WTC11 (cell line): ENCODE measurements around the gene NDUFB10. TPM values are rescaled to one million over a fixed set of nuclear protein-coding genes. Genes with fewer than 3 reads are reported as not detected.

ENCODE experiments used
- ELF4 ChIP-seq: sonication (generic); formaldehyde crosslinking; IDR thresholded peaks from 2 replicates; pipeline ENCODE4 v1.8.1; 2022; ENCODE audit warnings: low read depth, mild to moderate bottlenecking, moderate library complexity, missing genetic modification reagents
- FOXP1 ChIP-seq: sonication (generic); formaldehyde crosslinking; IDR thresholded peaks from 2 replicates; pipeline ENCODE4 v1.8.0; 2022; ENCODE audit warnings: missing genetic modification reagents, mild to moderate bottlenecking, moderate library complexity, borderline replicate concordance
- GTF2I ChIP-seq: fragments of 250-450 bp; sonication (Bioruptor Pico); conservative IDR thresholded peaks from 2 replicates; pipeline ENCODE4 v1.4.0; 2021; ENCODE audit warnings: mild to moderate bottlenecking
- IRF2 ChIP-seq: sonication (generic); formaldehyde crosslinking; IDR thresholded peaks from 2 replicates; pipeline ENCODE4 v1.8.0; 2022; ENCODE audit warnings: low read depth, missing genetic modification reagents, borderline replicate concordance
- JAZF1 ChIP-seq: fragments of 250-450 bp; sonication (Bioruptor Pico); IDR thresholded peaks from 2 replicates; pipeline ENCODE4 v1.9.0; 2021; ENCODE audit warnings: moderate library complexity, mild to moderate bottlenecking, inconsistent platforms
- JUN ChIP-seq: sonication (generic); formaldehyde crosslinking; IDR thresholded peaks from 2 replicates; pipeline ENCODE4 v1.8.0; 2023; ENCODE audit warnings: mild to moderate bottlenecking, missing genetic modification reagents
- MYBL2 ChIP-seq: sonication (generic); formaldehyde crosslinking; IDR thresholded peaks from 2 replicates; pipeline ENCODE4 v1.8.1; 2023; ENCODE audit warnings: mild to moderate bottlenecking, moderate library complexity, missing genetic modification reagents
- NFATC4 ChIP-seq: fragments of 250-450 bp; sonication (Bioruptor Pico); IDR thresholded peaks from 2 replicates; pipeline ENCODE4 v1.9.0; 2021; ENCODE audit warnings: mild to moderate bottlenecking
- NR2C2 ChIP-seq: sonication (generic); formaldehyde crosslinking; IDR thresholded peaks from 2 replicates; pipeline ENCODE4 v1.8.0; 2022; ENCODE audit warnings: mild to moderate bottlenecking, missing genetic modification reagents
- OVOL2 ChIP-seq: fragments of 250-450 bp; sonication (Bioruptor Pico); IDR thresholded peaks from 2 replicates; pipeline ENCODE4 v1.9.0; 2021; ENCODE audit warnings: mild to moderate bottlenecking, borderline replicate concordance
- PRRX2 ChIP-seq: fragments of 250-450 bp; sonication (Bioruptor Pico); IDR thresholded peaks from 2 replicates; pipeline ENCODE4 v1.8.0; 2021; ENCODE audit warnings: mild to moderate bottlenecking
- SMAD3 ChIP-seq: sonication (generic); formaldehyde crosslinking; IDR thresholded peaks from 2 replicates; pipeline ENCODE4 v1.8.0; 2022; ENCODE audit warnings: missing genetic modification reagents, mild to moderate bottlenecking, borderline replicate concordance
- TEAD1 ChIP-seq: sonication (generic); formaldehyde crosslinking; IDR thresholded peaks from 2 replicates; pipeline ENCODE4 v1.8.0; 2022; ENCODE audit warnings: mild to moderate bottlenecking, missing genetic modification reagents
- TP53 ChIP-seq: sonication (generic); formaldehyde crosslinking; IDR thresholded peaks from 2 replicates; pipeline ENCODE4 v1.8.1; 2023; ENCODE audit warnings: mild to moderate bottlenecking, missing genetic modification reagents
- ZNF396 ChIP-seq: fragments of 250-450 bp; sonication (Bioruptor Pico); IDR thresholded peaks from 2 replicates; pipeline ENCODE4 v1.8.0; 2021; ENCODE audit warnings: mild to moderate bottlenecking, moderate library complexity, borderline replicate concordance
- ZNF416 ChIP-seq: fragments of 250-450 bp; sonication (Bioruptor Pico); IDR thresholded peaks from 2 replicates; pipeline ENCODE4 v1.9.0; 2021; ENCODE audit warnings: mild to moderate bottlenecking, inconsistent platforms
- ZNF423 ChIP-seq: fragments of 250-450 bp; sonication (Bioruptor Pico); IDR thresholded peaks from 2 replicates; pipeline ENCODE4 v2.1.2; 2022; ENCODE audit warnings: mild to moderate bottlenecking, moderate library complexity
- ZNF671 ChIP-seq: fragments of 250-450 bp; sonication (Bioruptor Pico); IDR thresholded peaks from 2 replicates; pipeline ENCODE4 v1.8.0; 2021; ENCODE audit warnings: mild to moderate bottlenecking
- total RNA-seq: library from RNA; stranded (reverse); gene quantifications from 3 replicates; pipeline ENCODE4 v1.2.3, GENCODE V29; 2021
- TF ChIP-seq, protein P1 (sequence below): sonication (generic); formaldehyde crosslinking; IDR thresholded peaks from 2 replicates; pipeline ENCODE4 v1.8.1; 2023; ENCODE audit warnings: mild to moderate bottlenecking, missing genetic modification reagents, moderate library complexity
- TF ChIP-seq, protein P2 (sequence below): fragments of 250-450 bp; sonication (Bioruptor Pico); IDR thresholded peaks from 2 replicates; pipeline ENCODE4 v1.9.0; 2021; ENCODE audit warnings: mild to moderate bottlenecking
- TF ChIP-seq, protein P3 (sequence below): sonication (generic); formaldehyde crosslinking; IDR thresholded peaks from 2 replicates; pipeline ENCODE4 v1.8.1; 2023; ENCODE audit warnings: mild to moderate bottlenecking, missing genetic modification reagents
- TF ChIP-seq, protein P4 (sequence below): fragments of 250-450 bp; sonication (Bioruptor Pico); IDR thresholded peaks from 2 replicates; pipeline ENCODE4 v1.9.0; 2021; ENCODE audit warnings: moderate library complexity, mild to moderate bottlenecking, inconsistent platforms, borderline replicate concordance
- TF ChIP-seq, protein P5 (sequence below): sonication (generic); formaldehyde crosslinking; IDR thresholded peaks from 2 replicates; pipeline ENCODE4 v1.8.0; 2023; ENCODE audit warnings: missing genetic modification reagents, mild to moderate bottlenecking, borderline replicate concordance
- TF ChIP-seq, protein P6 (sequence below): sonication (generic); formaldehyde crosslinking; conservative IDR thresholded peaks from 2 replicates; pipeline ENCODE4 v1.8.1; 2022; ENCODE audit warnings: mild to moderate bottlenecking, missing genetic modification reagents
- TF ChIP-seq, protein P7 (sequence below): sonication (generic); formaldehyde crosslinking; IDR thresholded peaks from 2 replicates; pipeline ENCODE4 v1.8.0; 2022; ENCODE audit warnings: mild to moderate bottlenecking, missing genetic modification reagents
- TF ChIP-seq, protein P8 (sequence below): fragments of 250-450 bp; sonication (Bioruptor Pico); conservative IDR thresholded peaks from 2 replicates; pipeline ENCODE4 v1.9.0; 2021; ENCODE audit warnings: mild to moderate bottlenecking

NDUFB10 gene
- total RNA-seq, 1 experiment from 2014 or later = 228 TPM

DNA sequence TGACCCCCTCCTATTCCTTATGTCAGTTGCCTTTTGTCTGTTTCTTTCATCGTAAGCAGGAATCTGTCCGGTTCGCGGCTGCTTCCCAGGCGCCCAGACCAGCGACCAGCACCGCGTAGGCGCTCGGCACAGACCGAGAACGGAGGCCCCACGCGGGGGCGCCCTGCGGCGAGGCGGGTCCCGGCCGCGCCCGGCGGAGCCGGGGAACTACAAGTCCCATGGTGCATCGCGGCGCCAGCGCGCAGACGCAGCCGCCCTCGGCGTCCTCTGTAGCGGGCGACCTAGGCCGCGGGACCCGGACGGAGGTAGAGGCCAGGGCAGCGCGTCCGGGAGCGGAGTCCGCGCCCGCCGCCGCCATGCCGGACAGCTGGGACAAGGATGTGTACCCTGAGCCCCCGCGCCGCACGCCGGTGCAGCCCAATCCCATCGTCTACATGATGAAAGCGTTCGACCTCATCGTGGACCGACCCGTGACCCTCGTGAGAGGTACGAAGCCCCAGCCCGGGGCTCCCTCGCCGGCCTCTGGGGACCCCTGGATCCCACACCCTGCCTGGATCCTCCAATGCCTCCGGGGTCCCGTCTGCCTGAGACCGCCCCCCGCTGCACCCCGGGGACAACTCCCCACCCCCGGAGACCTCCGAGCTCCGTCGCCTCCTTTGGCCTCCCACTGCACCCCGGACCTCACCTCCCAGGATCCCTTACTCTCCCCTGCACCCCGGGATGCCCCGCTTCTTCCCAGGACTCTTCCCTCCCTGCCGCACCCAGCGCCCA, at the start of gene NDUFB10 (continued):
- TF ChIP-seq ZNF416 (CRISPR knock-in tag) (no peak), TP53 (CRISPR knock-in tag) (no peak; the same call in 1 of the 2 replicates), MYBL2 (CRISPR knock-in tag) (no peak; the same call in 1 of the 2 replicates), FOXP1 (CRISPR knock-in tag) (0 out of 2 replicates have a peak, but pooled peaks have one; percentile 24), JUN (0 out of 2 replicates have a peak, but pooled peaks have one; percentile 71), ELF4 (CRISPR knock-in tag) (0 out of 2 replicates have a peak, but pooled peaks have one; percentile 44), OVOL2 (CRISPR knock-in tag) (no peak), JAZF1 (CRISPR knock-in tag) (no peak), ZNF671 (CRISPR knock-in tag) (0 out of 2 replicates have a peak, but pooled peaks have one; percentile 49), ZNF423 (CRISPR knock-in tag) (0 out of 2 replicates have a peak, but pooled peaks have one; percentile 17), ZNF396 (CRISPR knock-in tag) (no peak), PRRX2 (CRISPR knock-in tag) (peak; percentile 55; the same call in 1 of the 2 replicates), GTF2I (CRISPR knock-in tag) (no peak), NR2C2 (CRISPR knock-in tag) (no peak), NFATC4 (CRISPR knock-in tag) (no peak), SMAD3 (CRISPR knock-in tag) (peak; percentile 71; the same call in 1 of the 2 replicates), IRF2 (no peak), TEAD1 (CRISPR knock-in tag) (peak; percentile 83)
- TF ChIP-seq, protein P1, sequence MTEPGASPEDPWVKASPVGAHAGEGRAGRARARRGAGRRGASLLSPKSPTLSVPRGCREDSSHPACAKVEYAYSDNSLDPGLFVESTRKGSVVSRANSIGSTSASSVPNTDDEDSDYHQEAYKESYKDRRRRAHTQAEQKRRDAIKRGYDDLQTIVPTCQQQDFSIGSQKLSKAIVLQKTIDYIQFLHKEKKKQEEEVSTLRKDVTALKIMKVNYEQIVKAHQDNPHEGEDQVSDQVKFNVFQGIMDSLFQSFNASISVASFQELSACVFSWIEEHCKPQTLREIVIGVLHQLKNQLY = 0 out of 2 replicates have a peak, but pooled peaks have one; percentile 79
- TF ChIP-seq, protein P2, sequence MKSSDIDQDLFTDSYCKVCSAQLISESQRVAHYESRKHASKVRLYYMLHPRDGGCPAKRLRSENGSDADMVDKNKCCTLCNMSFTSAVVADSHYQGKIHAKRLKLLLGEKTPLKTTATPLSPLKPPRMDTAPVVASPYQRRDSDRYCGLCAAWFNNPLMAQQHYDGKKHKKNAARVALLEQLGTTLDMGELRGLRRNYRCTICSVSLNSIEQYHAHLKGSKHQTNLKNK (CRISPR knock-in tag) = no peak
- TF ChIP-seq, protein P3, sequence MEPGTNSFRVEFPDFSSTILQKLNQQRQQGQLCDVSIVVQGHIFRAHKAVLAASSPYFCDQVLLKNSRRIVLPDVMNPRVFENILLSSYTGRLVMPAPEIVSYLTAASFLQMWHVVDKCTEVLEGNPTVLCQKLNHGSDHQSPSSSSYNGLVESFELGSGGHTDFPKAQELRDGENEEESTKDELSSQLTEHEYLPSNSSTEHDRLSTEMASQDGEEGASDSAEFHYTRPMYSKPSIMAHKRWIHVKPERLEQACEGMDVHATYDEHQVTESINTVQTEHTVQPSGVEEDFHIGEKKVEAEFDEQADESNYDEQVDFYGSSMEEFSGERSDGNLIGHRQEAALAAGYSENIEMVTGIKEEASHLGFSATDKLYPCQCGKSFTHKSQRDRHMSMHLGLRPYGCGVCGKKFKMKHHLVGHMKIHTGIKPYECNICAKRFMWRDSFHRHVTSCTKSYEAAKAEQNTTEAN (CRISPR knock-in tag) = 0 out of 2 replicates have a peak, but pooled peaks have one; percentile 57
- TF ChIP-seq, protein P4, sequence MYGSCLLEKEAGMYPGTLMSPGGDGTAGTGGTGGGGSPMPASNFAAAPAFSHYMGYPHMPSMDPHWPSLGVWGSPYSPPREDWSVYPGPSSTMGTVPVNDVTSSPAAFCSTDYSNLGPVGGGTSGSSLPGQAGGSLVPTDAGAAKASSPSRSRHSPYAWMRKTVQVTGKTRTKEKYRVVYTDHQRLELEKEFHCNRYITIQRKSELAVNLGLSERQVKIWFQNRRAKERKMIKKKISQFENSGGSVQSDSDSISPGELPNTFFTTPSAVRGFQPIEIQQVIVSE = no peak
- TF ChIP-seq, protein P5, sequence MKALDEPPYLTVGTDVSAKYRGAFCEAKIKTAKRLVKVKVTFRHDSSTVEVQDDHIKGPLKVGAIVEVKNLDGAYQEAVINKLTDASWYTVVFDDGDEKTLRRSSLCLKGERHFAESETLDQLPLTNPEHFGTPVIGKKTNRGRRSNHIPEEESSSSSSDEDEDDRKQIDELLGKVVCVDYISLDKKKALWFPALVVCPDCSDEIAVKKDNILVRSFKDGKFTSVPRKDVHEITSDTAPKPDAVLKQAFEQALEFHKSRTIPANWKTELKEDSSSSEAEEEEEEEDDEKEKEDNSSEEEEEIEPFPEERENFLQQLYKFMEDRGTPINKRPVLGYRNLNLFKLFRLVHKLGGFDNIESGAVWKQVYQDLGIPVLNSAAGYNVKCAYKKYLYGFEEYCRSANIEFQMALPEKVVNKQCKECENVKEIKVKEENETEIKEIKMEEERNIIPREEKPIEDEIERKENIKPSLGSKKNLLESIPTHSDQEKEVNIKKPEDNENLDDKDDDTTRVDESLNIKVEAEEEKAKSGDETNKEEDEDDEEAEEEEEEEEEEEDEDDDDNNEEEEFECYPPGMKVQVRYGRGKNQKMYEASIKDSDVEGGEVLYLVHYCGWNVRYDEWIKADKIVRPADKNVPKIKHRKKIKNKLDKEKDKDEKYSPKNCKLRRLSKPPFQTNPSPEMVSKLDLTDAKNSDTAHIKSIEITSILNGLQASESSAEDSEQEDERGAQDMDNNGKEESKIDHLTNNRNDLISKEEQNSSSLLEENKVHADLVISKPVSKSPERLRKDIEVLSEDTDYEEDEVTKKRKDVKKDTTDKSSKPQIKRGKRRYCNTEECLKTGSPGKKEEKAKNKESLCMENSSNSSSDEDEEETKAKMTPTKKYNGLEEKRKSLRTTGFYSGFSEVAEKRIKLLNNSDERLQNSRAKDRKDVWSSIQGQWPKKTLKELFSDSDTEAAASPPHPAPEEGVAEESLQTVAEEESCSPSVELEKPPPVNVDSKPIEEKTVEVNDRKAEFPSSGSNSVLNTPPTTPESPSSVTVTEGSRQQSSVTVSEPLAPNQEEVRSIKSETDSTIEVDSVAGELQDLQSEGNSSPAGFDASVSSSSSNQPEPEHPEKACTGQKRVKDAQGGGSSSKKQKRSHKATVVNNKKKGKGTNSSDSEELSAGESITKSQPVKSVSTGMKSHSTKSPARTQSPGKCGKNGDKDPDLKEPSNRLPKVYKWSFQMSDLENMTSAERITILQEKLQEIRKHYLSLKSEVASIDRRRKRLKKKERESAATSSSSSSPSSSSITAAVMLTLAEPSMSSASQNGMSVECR (CRISPR knock-in tag) = peak; percentile 89; the same call in 1 of the 2 replicates
- TF ChIP-seq, protein P6, sequence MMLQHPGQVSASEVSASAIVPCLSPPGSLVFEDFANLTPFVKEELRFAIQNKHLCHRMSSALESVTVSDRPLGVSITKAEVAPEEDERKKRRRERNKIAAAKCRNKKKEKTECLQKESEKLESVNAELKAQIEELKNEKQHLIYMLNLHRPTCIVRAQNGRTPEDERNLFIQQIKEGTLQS (CRISPR knock-in tag) = no peak
- TF ChIP-seq, protein P7, sequence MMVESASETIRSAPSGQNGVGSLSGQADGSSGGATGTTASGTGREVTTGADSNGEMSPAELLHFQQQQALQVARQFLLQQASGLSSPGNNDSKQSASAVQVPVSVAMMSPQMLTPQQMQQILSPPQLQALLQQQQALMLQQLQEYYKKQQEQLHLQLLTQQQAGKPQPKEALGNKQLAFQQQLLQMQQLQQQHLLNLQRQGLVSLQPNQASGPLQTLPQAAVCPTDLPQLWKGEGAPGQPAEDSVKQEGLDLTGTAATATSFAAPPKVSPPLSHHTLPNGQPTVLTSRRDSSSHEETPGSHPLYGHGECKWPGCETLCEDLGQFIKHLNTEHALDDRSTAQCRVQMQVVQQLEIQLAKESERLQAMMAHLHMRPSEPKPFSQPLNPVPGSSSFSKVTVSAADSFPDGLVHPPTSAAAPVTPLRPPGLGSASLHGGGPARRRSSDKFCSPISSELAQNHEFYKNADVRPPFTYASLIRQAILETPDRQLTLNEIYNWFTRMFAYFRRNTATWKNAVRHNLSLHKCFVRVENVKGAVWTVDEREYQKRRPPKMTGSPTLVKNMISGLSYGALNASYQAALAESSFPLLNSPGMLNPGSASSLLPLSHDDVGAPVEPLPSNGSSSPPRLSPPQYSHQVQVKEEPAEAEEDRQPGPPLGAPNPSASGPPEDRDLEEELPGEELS (CRISPR knock-in tag) = peak; percentile 66; the same call in 1 of the 2 replicates
- TF ChIP-seq, protein P8, sequence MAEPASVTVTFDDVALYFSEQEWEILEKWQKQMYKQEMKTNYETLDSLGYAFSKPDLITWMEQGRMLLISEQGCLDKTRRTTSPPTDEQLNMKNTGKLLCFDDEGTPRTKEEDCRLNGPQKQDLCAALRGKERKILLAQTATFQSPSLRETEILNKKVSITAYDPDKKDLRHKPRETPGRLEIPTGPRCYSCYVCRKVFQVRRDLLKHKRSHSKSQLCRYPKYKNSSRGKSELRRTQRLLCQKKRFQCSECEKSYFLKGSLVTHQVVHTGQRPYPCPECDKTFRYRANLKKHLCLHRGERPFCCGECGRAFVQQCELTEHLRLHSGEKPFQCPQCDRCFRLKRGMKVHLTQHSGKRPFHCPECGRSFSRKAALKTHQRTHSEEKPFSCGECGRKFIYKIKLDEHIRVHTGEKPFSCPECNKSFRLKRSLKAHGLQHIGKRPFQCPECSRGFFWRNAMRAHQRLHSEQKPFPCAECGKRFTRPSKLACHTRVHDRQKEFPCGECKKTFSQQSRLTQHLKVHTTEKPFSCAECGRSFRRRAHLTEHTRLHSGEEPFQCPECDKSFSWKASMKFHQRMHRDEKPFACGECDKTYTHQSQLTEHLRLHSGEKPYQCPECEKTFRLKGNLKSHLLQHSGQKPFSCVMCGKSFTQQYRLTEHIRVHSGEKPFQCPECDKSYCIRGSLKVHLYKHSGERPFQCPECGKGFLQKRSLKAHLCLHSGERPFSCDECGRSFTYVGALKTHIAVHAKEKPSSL (CRISPR knock-in tag) = no peak
